HG03469 (cell line): ENCODE measurements around the gene SP5.
"Not testable (repeated sequence)": the region's sequence is repeated elsewhere in the genome, so short reads cannot be mapped to it uniquely, and the experiment has no call there.

Experiments used
- ATAC-seq: cut with Tn5 transposase; IDR thresholded peaks from one replicate; pipeline ENCODE4 v1.9.1; 2021; ENCODE audit warnings: mild to moderate bottlenecking, moderate library complexity, moderate number of reproducible peaks; ENCODE audit not compliant: unreplicated experiment

The SP5 gene

DNA sequence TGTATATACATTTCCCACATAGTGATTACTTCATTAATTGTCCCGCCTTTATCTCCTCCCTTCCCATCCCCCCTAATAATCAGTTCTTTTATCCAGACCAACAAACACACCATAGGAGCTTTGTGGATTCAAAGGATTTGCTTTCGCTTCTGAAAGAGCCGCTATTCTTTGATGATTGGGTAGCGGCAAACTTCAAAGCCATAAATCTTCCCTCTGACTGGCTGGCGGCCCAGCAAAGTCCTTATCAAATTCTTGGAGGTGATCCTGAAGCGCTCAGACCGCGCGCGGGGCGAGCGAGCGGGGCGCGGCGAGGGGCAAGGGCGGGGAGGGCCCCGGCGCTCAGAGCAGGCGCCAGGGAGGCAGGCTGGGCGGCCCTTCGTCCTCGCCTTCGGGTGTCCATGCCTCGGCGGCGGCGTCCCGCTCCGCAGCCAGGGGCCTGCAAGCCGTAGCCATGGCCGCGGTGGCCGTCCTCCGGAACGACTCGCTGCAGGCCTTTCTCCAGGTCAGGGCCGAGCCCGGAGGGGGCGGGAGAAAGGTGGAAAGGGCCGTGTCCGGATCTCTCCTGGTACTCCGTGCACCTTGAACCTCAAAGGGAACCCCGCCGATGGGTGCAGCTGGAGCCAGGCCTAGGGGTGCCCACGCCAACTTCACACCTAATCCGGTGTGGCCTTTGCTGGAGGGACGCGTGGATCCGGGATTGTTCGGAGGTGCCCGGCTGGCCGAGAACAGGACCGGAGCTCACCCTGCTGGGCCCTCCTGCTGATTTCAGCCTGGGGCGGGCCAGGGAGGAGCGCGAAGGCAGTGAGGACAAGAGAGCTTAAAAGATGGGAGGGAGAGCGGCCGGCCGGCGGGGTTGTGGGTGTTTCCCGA lies at the start of gene SP5:
Gene SP5, plus strand, starts transcription at position 276 of the 870 bp plus-strand sequence. Its CDS starts 176 bp downstream, at position 452.
- ATAC-seq = no peak

DNA sequence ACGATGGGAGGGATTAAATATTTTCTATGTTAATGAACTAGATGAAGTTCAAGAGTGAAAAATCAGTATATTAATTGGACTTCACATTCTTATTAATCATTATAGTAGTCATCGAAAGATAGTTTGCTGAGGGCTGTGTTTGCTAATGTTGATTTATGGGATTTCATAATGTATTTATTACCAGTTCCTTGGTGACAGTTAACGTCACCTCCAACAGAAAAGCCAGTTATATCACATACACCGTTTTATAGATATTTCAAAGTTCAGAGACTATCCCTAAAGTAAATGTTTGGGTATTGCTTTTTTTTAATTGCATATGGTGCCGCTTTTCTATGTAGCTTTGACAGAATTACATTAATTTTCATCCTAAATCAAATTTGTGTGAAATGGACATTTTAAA lies 49.4 kb upstream of the SP5 start:
- ATAC-seq = no peak

DNA sequence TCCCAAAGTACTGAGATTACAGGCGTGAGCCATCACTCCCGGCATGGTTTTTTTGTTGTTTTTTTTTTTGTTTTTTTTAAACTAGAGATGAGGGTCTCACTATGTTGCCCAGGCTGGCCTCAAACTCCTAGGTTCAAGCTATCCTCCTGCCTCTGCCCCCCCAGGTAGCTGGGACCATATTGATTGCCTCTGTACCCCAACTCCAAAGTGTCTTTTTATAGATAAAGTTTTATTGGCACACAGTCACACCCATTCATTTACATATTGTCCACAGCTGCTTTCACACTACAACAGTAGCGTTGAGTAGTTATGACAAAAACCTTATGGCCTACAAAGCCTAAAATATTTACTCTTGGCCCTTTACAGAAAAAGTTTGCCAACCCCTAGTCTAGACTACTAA lies 45.2 kb upstream of the SP5 start:
- ATAC-seq = no peak

DNA sequence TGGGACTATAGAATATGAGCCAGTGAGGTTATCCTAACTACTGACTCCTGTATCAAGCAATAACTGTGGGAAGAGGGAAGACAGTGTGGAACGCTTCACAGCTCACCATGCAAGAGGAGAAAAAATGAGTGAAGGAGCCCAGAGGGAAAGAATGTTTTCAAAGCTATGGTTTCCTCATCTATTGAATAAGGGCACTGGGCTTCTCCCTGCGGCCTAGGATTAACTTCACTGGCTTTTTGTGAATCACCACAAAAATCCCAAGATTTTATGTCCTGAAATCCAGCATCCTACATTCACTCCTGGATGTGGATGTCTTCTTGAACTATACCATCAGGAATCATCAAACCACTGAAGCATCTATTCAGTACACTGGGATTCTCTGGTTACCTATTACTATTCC lies 44.5 kb upstream of the SP5 start:
- ATAC-seq = no peak

DNA sequence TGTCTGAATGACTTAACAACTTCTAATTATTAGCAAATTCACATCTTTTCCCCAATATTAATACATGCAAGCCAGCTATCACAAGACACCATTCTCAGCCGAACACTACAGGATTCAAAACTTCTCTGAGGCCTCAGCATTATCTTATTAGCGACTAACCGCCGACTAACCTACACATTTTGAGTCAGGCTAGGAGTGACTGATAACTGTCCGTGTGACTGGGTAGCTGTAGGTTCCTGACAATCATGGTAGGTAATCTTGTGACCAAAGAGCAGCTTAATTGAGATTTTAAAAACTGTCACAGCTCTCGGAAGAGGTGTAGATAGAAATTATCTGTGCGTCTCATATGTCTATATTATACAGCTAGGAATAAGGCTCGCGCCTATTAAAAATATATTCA lies 44.1 kb upstream of the SP5 start:
- ATAC-seq = no peak

DNA sequence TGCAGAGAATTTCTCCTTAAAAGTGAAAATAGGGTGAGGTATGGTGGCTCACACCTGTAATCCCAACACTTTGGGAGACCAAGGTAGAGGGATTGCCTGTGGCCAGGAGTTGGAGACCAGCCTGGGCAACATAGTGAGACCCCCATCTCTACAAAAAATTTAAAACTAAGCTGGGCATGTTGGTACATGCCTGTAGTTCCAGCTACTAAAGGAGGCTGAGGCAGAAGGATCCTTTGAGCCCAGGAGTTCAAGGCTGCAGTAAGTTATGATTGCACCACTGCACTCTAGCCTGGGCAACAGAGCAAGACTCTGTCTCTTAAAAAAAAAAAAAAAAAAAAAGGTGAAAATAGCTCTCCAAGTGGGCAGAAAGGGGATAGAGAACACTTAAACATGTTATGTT lies 40.9 kb upstream of the SP5 start:
- ATAC-seq = not testable (repeated sequence)

DNA sequence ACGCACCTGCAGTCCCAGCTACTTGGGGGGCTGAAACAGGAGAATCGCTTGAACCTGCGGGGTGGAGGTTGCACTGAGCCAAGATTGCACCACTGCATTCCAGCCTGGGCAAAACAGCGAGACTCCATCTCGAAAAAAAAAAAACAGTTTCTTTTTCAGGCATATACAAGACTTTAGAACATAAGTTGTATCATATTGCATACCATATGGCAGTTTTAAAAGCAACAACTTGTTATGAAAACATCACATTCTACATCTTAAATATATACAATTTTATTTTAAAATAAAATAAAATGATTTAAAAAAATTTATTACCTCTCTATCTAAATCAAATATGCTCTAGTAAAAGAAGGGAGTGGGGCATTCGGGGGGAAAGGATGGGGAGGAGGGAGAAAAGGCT lies 39.4 kb upstream of the SP5 start:
- no peak for ATAC-seq

DNA sequence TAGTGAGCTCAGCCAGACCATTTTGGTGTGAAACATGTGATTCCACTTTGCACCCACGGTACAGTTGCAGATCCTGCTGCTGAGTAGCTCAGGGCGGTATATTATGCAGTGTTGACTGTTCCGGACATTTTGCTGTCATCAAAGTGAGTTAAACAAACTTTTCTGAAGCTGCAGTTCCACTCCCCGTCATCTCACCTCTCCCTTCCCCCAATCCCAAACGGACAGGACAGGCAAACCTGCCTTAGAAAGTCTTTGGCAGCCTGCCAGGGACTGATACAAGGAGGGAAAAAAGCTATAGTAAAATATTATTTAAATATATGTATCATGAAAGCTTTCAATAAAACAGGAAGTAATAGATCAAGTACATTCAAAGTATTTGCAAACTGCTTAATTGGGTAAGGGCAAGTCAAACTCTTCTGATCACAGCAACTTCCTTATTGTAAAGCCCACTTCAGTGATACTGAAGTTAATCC lies 35.5 kb upstream of the SP5 start:
- no peak for ATAC-seq

DNA sequence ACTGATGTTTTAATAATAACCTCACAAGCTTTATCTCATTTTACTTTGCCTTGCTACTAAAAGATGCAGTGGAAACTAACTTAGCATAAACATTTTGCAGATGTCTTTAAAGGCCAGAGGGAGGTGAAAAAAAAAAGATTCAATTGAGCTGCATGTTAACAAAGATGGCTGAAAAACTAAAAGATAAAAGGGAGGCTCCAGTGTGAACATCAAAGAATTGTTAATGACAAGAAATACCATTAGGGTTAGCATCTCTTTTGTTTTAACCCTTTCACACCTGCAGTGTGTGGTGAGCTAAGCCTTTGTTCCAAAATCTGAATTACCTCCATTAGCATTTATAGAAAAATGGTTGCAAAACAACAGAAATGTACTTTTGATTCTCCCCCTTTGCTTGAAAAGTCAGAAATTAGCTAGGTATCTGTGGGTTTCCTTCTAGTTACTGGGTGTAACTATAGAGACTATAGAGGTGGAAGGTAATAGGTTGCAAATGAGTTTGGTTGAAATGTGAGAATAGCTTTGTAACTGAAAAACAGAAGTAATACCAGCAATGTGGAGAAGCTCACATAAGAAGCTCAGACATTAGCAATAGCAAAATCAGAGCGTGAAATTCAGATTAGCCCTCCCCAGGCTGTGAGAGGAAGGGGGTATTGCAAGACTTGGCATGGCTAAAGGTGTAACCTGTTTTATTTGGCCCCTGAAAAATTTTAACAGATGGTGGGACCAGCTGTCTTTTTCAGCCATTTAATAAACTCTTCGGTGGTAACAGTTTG lies 34.8 kb upstream of the SP5 start:
- ATAC-seq = peak; percentile 76

DNA sequence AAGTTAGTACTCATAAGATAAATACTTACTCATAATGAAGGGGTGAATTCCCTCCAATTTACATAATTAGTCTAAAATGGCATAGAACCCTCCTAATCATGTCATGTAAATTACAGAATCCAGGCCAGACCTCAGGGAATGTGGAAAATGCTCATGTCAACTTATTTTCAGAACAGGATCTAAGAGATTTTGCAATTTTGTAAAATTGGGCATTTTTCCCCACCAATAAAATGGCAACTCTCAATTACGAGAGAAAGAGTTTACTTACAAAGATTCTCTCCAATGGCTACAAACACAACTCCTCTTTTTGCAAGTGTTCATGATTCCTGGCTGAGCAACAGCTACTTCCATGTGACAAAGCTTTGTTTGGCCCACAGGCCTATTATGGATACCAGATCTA lies 33.8 kb upstream of the SP5 start:
- no peak for ATAC-seq

DNA sequence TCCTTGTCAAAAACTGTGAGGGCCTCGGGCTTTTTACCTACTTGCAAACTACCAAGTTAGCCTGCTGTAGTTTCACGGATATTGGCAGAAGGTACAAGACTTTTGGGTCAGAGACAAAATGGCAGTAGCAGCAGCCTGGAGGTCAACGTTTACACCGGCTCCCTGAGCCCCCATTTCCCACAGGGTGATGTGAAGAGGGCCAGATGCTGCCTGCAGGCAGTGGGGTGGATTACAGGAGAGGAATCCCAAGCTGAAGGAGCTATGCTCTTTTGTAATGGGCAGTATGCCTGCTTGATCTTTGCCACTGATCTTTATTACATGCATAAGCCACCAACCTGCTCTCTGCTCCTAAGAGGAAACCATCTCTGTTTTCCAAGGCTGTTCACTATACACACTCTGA lies 29.5 kb upstream of the SP5 start:
- no peak for ATAC-seq

DNA sequence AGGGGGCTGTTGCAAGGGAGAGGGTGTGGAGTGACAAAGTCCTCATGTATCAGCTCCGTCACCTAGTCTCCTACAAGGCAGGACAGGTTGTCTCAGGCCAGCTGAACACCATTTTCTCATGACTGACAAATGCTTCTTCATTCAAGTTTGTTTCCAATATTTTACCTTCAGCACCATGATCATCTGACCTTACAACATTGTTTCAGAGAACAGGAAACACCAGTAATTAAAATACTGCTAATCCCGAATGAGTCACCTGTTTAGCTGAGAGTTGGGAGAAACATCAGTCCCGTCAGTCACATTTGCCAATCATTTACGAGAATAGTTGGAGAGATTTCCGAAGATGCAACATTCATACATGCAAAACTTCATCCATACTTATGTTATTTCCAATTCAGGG lies 25.7 kb upstream of the SP5 start:
- ATAC-seq = no peak

DNA sequence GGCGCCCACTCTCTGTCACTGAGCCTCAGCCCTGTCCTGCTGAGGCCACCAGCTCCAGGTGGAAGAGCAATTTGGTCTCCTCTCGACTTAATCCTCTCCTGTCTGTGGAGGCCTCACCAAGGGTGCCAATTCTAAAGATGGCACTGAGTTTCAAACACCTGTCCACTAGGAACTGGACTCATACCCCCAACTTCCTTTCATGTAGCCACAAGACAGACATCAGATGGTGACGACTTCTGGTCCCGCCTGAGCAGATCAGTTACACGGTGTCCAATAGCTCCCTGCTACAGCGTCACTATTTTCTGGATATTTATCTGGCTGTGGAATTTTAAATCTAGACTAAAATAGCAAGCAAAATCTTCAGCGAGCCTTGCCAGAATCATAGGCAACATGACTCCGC lies 24.5 kb upstream of the SP5 start:
- no peak for ATAC-seq

DNA sequence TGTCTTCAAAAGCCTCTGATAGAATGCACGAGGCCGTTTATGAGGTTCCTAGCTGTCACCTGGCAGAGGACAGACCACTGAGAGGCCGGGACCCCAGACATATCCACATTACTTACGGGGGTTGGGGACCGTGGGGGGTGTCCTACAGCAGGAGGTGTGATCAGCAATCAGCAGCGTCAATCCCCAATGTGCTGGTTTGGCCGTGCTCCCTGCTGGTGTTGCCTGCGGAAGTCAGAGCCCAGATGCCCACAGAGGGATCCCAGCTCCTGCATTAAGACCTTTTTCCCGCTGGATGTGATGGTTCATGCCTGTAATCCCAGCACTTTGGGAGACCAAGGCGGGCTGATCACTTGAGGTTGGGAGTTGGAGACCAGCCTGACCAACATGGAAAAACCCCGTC lies 20.8 kb upstream of the SP5 start:
- ATAC-seq = no peak

DNA sequence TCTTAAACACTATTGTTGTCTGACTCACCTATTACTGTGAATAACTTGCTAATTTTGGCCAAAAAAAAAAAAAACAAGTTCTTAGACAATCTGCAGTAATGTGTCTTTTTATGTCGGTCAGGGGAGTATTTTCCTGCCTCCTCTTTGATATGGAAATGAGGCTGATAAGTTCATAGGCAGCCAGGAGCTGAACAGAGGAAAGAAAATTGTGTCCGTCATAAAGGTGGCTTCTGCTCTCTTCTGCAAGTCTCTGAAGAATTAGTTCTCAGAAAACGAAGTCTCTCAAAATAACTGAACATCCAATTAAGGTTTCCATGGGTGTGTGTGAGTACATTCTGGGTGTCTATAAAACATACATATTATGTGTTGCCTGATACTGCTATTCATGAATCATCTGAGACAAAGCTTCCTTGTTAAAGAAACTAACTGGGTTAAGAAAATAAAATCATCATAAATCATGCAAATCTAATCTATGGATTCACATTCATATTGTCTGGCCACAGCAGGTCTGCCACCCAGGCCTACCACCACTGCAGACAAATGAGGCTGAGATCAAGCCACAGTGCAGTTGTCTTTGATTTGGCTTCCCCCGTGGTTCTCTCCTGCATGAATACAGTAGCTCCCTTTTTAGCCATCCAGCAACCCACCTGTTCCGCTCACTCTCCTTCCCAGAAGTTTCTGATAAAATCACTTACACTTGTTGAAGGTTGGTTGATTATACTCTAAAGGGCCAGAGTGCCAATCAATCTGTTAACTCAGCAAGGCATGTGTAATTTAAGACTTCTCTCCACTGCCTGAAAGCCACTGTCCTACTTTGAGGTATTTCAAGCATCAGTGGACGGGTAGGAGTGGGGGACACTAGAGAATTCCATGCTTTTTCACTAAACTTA lies 19.4 kb upstream of the SP5 start:
- no peak for ATAC-seq

DNA sequence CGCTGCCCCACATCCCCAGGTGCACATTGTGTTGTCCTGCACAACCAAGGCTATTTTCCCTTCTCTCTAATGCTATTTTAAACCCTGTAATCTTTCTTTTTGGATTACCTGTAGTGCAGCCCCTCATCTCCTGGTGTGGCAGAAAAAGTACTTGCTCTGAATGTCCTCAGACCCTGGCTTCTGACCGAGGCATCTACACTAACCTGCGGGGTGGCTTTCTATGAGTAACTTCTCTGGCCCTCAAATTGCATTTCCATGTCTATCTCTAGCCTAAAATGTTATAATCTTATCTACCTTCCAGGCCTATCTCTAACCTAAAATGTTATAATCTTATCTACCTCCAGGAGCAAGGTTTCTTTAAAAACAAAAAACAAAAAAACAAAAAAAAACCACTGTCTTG lies 18.2 kb upstream of the SP5 start:
- ATAC-seq = no peak

DNA sequence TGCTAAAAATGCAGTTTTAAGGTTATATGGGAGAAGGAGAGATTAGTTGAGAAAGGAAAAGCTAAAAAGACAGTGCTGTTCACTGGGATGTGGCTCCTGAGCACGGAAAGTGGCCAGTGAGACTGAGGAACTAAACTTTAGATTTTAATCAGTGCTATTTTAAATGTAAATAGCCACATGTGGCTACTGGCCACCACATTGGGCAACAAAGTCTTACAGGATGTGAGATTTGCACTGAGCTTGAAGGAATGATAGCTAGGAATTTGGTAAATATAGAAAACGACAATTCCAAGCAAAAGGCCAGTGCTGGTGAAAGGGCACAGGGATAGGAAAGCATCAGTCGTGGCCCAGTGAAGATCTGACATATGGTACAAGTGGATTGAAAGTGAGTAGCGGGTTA lies 14.1 kb upstream of the SP5 start:
- ATAC-seq = no peak

DNA sequence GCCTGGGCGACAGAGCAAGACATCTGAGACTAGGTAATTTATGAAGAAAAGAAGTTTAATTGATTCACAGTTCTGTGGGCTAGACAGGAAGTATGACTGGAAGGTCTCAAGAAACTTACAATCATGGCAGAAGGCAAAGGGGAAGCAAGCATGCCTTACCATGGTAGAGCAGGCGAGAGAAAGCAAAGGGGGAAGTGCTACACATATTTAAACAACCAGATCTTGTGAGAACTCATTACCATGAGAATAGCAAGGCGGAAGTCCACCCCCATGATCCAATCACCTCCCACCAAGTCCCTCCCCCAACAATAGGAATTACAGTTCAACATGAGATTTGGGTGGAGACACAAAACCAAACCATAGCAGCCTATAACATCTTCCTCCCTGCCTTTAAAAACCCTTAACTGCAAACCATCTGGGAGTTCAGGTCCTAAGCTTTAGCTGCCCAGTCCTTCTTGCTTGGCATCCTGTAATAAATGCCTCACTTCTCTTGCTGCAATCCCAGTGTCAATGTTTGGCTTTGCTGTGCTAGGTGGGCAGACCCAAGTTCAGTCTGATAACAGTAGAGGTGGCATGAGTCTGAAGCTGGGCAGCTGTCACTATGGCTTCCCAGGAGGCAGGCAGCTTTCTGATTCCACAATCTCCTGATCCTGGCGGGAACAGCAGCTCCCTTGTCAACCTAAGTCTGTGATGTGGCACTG lies 11.2 kb upstream of the SP5 start:
- ATAC-seq = no peak

DNA sequence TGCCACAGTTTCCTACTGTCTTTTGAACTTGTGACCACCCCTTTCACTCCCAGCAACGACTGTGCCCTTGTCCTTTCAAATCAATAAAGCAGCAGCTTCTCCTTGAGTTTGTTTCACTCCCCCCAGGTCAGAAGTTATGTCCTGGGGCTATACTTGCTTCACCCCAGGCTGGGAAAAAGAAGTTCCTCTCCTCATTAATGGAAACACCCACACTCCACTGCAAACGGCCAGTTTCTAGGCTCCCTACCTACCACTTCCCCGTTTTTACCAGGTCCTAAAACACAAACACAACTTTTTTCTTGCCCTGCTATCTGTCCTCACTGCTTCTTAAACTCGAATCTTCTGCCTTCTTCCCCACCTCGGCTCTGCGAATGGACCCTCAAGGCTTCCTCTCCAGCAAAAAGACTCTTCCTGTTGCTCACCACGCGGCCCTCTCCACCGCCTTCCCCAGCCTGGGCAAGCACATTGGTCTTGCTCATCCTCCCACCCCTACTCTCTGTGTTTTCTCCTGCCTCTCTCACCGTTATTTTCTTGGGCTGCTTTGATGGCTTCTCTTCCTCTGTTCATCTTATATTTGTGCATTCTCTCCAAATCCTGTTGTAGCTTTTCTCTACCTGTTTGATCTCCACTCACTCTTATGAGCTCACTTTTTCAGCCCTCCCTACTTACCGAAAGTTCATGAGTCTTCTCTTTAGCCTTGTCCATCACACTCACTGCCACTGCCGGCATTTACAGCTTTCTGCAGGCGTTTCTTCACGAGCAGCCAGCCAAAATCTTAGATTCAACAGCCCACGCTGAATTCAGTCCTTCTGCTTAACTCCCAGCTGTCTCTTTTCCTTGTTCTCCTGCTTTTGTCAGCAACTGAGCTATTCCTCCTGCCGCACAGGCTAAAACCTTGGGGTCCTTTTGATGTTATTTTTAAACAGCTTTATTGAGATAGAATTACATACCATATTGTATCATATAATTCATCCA lies 7.0 kb upstream of the SP5 start:
- ATAC-seq = no peak
